ENCODE measurements around the gene CLC.

DNA sequence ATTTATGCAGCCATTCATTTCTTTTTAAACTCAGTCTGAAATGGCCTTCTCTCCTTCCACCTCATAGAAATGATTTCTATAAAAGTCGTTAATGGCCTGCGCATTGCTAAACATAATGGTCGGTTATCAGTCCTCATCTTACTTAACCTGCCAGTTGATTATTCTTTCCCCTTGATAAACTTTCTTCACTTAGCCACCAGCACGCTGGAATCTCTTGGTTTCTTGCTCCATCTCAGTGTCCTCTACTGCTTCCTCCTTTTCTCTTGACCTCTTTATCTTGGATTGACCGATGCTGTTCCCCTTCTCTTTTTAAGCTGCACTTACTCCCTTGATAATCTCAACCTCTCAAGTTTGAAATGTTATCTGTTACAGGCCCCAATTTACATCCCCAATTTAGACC lies 12.2 kb upstream of the CLC start:
- TF ChIP-seq, protein P1, sequence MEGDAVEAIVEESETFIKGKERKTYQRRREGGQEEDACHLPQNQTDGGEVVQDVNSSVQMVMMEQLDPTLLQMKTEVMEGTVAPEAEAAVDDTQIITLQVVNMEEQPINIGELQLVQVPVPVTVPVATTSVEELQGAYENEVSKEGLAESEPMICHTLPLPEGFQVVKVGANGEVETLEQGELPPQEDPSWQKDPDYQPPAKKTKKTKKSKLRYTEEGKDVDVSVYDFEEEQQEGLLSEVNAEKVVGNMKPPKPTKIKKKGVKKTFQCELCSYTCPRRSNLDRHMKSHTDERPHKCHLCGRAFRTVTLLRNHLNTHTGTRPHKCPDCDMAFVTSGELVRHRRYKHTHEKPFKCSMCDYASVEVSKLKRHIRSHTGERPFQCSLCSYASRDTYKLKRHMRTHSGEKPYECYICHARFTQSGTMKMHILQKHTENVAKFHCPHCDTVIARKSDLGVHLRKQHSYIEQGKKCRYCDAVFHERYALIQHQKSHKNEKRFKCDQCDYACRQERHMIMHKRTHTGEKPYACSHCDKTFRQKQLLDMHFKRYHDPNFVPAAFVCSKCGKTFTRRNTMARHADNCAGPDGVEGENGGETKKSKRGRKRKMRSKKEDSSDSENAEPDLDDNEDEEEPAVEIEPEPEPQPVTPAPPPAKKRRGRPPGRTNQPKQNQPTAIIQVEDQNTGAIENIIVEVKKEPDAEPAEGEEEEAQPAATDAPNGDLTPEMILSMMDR (IDR thresholded peaks at IDR 0.05) = no peak
- no peak for TF ChIP-seq POLR2A (IDR thresholded peaks at IDR 0.05)
